BE2C (cell line): ENCODE results near the gene HTR3C.

Experiments
- DNase-seq: peaks from one replicate; pipeline ENCODE4 v3.0.0-alpha.2; 2020
- H3K27me3 ChIP-seq: fragments of 250-450 bp; sonication (Bioruptor Pico); 2 replicates; pipeline ENCODE4 v1.5.1; 2020; ENCODE audit warnings: mild to moderate bottlenecking
- H3K36me3 ChIP-seq: fragments of 250-450 bp; sonication (Bioruptor Pico); 2 replicates; pipeline ENCODE4 v1.5.1; 2020; ENCODE audit warnings: mild to moderate bottlenecking
- H3K4me1 ChIP-seq: fragments of 250-450 bp; sonication (Bioruptor Pico); 2 replicates; pipeline ENCODE4 v1.5.1; 2020
- H3K4me3 ChIP-seq: 2 replicates; pipeline ENCODE4 v1.5.1; 2011; ENCODE audit warnings: low read depth, low read length
- H3K9me3 ChIP-seq: fragments of 250-450 bp; sonication (Bioruptor Pico); 2 replicates; pipeline ENCODE4 v1.5.1; 2020
- CTCF ChIP-seq: IDR thresholded peaks from 2 replicates; pipeline ENCODE4 v1.5.1; 2012; ENCODE audit warnings: mild to moderate bottlenecking, low read depth, low read length

HTR3C gene

GRCh38 chr3:184097556-184097955 lies 44.7 kb downstream of the HTR3C start:
- Histone ChIP-seq H3K9me3 (no peaks in the 10 kb centered on the region; the same call in 1 of the 2 replicates), H3K36me3 (no peaks in the 10 kb centered on the region), H3K4me3 (no peak overlapping the region), H3K27me3 (peaks cover 2% of the 10 kb centered on the region), H3K4me1 (no peaks in the 10 kb centered on the region)
- no peak for TF ChIP-seq CTCF
- DNase-seq: no peak

- no peak for DNase-seq
- Histone ChIP-seq H3K9me3 (no peaks in the 10 kb centered on the region; the same call in 1 of the 2 replicates), H3K4me3 (no peak overlapping the region)
Measured at GRCh38 chr3:184099806-184100686, 47.2 kb downstream of the HTR3C start.

More at GRCh38 chr3:184099806-184100686, 47.2 kb downstream of the HTR3C start:
- no peak for TF ChIP-seq CTCF
- Histone ChIP-seq H3K36me3 (no peaks in the 10 kb centered on the region), H3K27me3 (peaks cover under 1% of the 10 kb centered on the region), H3K4me1 (no peaks in the 10 kb centered on the region)
